HFFc6 (cell line): ENCODE results near the gene SYT13. TPM values are rescaled to one million over a fixed set of nuclear protein-coding genes. Genes with fewer than 3 reads are reported as not detected.

Experiments
- DNase-seq: peaks from one replicate; pipeline ENCODE4 v3.0.0-alpha.2; 2018
- H3K27ac Mint-ChIP-seq: 2 replicates; pipeline ENCODE4 v1.8.0; 2020; ENCODE audit warnings: mild to moderate bottlenecking, mixed read lengths
- H3K27me3 Mint-ChIP-seq: 2 replicates; pipeline ENCODE4 v1.8.0; 2021; ENCODE audit warnings: mild to moderate bottlenecking, moderate library complexity, mixed read lengths; ENCODE audit not compliant: insufficient read depth
- H3K36me3 Mint-ChIP-seq: 2 replicates; pipeline ENCODE4 v1.8.0; 2021; ENCODE audit warnings: low read depth, mixed read lengths
- H3K4me1 Mint-ChIP-seq: 2 replicates; pipeline ENCODE4 v1.8.0; 2020; ENCODE audit warnings: low read depth, mixed read lengths
- H3K4me3 Mint-ChIP-seq: 2 replicates; pipeline ENCODE4 v1.8.0; 2020; ENCODE audit warnings: mild to moderate bottlenecking, moderate library complexity, mixed read lengths
- H3K9me3 Mint-ChIP-seq: 2 replicates; pipeline ENCODE4 v1.8.0; 2020; ENCODE audit warnings: mild to moderate bottlenecking, mixed read lengths
- total RNA-seq, 6 experiments: library from RNA; stranded (reverse); fragmentation: NEBNext Ultra II Directional; extraction: Animal tissue kit (Norgen Biotek cat#: 25700); gene quantifications; 2 replicates in 1 of 6; 3 replicates in 5 of 6; pipeline ENCODE4 v1.2.3, GENCODE V29; 2021
- TF ChIP-seq, protein P1 (sequence below): fragments of 200-600 bp; sonication (generic); IDR thresholded peaks from 2 replicates; pipeline ENCODE4 v1.5.0; 2021; ENCODE audit warnings: antibody characterized with exemption, mild to moderate bottlenecking

Gene SYT13
- total RNA-seq, 6 experiments from 2014 or later, result not detected

DNA sequence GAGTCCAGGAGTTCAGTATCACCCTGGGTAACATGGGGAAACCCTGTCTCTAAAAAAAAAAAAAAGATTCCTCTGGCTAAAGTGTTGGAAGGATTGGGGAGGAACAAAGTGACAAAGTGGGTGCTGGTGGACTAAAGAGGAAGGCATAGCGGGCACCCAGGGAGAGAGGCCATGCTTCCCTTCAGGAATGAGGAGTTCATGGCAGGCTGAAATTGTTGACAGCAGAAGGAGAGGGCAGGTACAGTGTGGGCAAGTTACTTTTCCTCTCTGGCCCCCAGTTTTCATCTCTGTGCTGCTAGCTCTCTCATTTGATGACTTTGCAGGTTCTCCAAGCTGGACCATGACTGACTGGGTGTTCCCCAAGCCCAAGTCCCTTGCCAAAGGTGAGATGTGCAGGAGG, 4.4 kb upstream of the SYT13 start:
- H3K27ac Mint-ChIP-seq, result no peak overlapping the region
- TF ChIP-seq, protein P1, sequence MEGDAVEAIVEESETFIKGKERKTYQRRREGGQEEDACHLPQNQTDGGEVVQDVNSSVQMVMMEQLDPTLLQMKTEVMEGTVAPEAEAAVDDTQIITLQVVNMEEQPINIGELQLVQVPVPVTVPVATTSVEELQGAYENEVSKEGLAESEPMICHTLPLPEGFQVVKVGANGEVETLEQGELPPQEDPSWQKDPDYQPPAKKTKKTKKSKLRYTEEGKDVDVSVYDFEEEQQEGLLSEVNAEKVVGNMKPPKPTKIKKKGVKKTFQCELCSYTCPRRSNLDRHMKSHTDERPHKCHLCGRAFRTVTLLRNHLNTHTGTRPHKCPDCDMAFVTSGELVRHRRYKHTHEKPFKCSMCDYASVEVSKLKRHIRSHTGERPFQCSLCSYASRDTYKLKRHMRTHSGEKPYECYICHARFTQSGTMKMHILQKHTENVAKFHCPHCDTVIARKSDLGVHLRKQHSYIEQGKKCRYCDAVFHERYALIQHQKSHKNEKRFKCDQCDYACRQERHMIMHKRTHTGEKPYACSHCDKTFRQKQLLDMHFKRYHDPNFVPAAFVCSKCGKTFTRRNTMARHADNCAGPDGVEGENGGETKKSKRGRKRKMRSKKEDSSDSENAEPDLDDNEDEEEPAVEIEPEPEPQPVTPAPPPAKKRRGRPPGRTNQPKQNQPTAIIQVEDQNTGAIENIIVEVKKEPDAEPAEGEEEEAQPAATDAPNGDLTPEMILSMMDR, result no peak
- peaks cover 15% of the 10 kb centered on the region; the same call in 1 of the 2 replicates for H3K9me3 Mint-ChIP-seq
- H3K27me3 Mint-ChIP-seq, result peaks cover 21% of the 10 kb centered on the region
- H3K4me3 Mint-ChIP-seq, result no peak overlapping the region
- peaks cover 12% of the 10 kb centered on the region for H3K4me1 Mint-ChIP-seq
- H3K36me3 Mint-ChIP-seq, result no peaks in the 10 kb centered on the region
- no peak for DNase-seq

DNA sequence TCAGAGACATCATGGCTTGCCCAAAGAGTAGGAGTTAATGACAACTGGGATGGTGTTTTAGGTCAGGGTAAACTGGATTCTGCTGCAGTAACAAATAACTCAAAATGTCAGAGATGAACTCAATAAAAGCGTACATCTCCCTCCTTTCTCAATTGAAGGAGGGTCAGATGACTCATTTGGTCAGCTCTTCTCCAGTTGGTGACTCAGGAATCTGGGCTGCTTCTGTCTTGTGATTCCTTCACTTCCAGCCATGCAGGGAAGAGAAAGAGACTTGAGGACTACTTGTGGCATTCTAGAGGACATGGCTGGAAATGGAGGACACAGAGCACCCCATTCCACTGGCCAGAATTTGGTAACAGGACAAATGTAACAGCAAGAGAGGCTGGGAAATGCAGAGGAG, 3.2 kb upstream of the SYT13 start:
- peaks cover 15% of the 10 kb centered on the region; the same call in 1 of the 2 replicates for H3K9me3 Mint-ChIP-seq
- no peaks in the 10 kb centered on the region for H3K36me3 Mint-ChIP-seq
- H3K4me1 Mint-ChIP-seq, result peaks cover 12% of the 10 kb centered on the region
- H3K4me3 Mint-ChIP-seq, result no peak overlapping the region
- TF ChIP-seq, protein P1, result no peak
- peak; percentile 62 for DNase-seq
- H3K27me3 Mint-ChIP-seq, result peaks cover 31% of the 10 kb centered on the region
- H3K27ac Mint-ChIP-seq, result no peak overlapping the region

DNA sequence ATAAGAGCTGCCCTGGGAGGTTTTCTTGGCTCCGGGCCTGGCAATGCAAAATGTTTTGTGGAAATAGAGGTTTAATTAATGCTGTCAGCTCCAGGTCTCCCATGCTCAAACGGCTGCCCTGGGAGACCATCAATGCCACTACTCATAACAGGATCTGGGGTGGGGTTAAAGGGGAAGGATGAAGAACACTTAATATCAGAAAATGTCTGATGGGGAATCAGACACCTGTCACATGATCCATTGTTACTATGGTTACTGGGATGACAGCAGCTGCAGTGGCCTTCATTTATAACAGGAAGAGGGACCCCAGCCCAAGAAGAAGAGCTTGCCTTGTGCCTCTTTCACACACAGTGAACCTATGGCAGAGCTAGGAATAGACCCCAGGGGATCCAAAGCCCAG, 2.2 kb upstream of the SYT13 start:
- Mint-ChIP-seq H3K27ac (no peak overlapping the region), H3K4me3 (no peak overlapping the region), H3K36me3 (no peaks in the 10 kb centered on the region), H3K9me3 (peaks cover 15% of the 10 kb centered on the region; the same call in 1 of the 2 replicates), H3K4me1 (peaks cover 12% of the 10 kb centered on the region), H3K27me3 (peaks cover 36% of the 10 kb centered on the region)
- TF ChIP-seq, protein P1, result no peak
- no peak for DNase-seq

DNA sequence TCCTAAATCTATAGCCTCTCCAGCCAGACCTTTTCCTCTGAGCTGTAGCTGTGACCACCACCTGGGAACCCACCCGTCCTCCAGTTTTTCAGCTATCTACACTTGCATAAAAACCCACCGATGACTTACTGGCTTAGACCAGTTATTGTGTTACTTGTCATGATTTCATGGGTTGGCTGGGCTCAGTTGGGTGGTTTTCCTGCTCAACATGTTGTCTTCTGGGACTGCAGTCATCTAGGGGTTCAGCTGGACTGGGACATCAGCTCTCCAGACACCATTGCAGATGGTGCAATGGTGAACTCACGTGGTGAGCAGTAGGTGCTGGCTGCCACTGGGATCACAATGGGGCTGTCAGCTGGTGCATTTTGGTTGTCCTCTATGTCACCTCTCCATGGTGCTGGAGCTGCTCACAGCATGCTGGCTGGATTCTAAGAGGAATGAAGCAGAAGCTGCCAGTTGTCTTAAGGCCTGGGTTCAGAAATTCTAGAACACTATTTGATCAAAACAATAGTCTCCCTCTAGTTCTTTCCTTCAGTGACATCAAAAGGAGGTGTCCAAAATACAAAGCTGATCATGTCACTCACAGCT, 1.3 kb upstream of the SYT13 start:
- TF ChIP-seq, protein P1, result no peak
- Mint-ChIP-seq H3K9me3 (peaks cover 15% of the 10 kb centered on the region; the same call in 1 of the 2 replicates), H3K4me3 (no peak overlapping the region), H3K27ac (no peak overlapping the region), H3K27me3 (peaks cover 39% of the 10 kb centered on the region), H3K4me1 (peaks cover 12% of the 10 kb centered on the region), H3K36me3 (no peaks in the 10 kb centered on the region)
- DNase-seq, result no peak

DNA sequence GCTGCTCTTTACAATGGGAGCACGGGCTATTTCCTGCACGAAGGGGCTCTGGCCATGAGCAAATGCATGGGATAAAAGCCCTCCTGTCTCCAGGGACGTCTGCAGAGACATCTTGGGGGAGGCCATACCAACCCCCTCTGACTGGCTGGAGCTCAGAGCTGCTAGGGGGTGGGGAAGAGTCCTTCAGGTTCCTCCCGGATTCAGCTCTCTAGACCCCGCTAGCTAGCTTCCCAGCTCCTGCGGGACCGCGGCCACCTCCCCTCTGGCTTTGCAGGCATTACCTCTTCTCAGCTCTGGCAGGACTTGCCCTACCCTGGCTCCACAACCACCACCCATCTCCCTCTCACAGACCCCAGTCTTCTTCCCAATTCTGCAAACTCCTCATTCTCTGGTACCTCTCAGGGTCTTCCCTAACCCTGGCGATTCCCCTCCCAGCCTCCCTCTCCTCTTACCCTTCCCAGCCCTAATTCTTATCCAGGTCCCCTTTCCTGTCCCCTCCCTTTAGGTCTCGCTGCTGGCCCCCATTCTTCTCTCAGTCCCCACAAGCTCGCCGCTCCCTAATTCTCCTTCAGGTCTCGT, 802 bp downstream of the SYT13 start:
- TF ChIP-seq, protein P1, result no peak
- peaks cover 12% of the 10 kb centered on the region for H3K4me1 Mint-ChIP-seq
- H3K4me3 Mint-ChIP-seq, result no peak overlapping the region
- DNase-seq, result no peak
- H3K9me3 Mint-ChIP-seq, result peaks cover 15% of the 10 kb centered on the region; the same call in 1 of the 2 replicates
- no peak overlapping the region for H3K27ac Mint-ChIP-seq
- H3K27me3 Mint-ChIP-seq, result peaks cover 39% of the 10 kb centered on the region
- H3K36me3 Mint-ChIP-seq, result no peaks in the 10 kb centered on the region
